Thymus (tissue), 11 donors: ENCODE results near the gene ABAT. TPM values are rescaled to one million over a fixed set of nuclear protein-coding genes. Genes with fewer than 3 reads are reported as not detected.

Experiments
- DNase-seq, 9 donors: peaks; one replicate each; pipeline ENCODE4 v3.0.0-alpha.2; 2013; ENCODE audit warnings: low spot score in 9 of 9, low read depth in 6 of 9, missing footprints in 1 of 9
- H3K27ac ChIP-seq, 2 donors: one replicate each; pipeline ENCODE4 v1.5.1; 2013; ENCODE audit warnings: control low read depth in 1 of 2, low read depth in 1 of 2, low read length in 1 of 2, mild to moderate bottlenecking in 1 of 2, moderate library complexity in 1 of 2
- H3K27me3 ChIP-seq, 2 donors: one replicate each; pipeline ENCODE4 v1.5.1; 2013; ENCODE audit warnings: low read length in 1 of 2; ENCODE audit not compliant: control insufficient read depth in 2 of 2, insufficient read depth in 1 of 2
- H3K36me3 ChIP-seq, 2 donors: one replicate each; pipeline ENCODE4 v1.5.1; 2013; ENCODE audit warnings: low read length in 1 of 2, mild to moderate bottlenecking in 1 of 2, moderate library complexity in 1 of 2; ENCODE audit not compliant: control insufficient read depth in 2 of 2, insufficient read depth in 2 of 2
- H3K4me1 ChIP-seq, 2 donors: one replicate each; pipeline ENCODE4 v1.5.1; 2013; ENCODE audit warnings: low read length in 2 of 2; ENCODE audit not compliant: control insufficient read depth in 2 of 2, insufficient read depth in 2 of 2
- H3K4me3 ChIP-seq, 2 donors: one replicate each; pipeline ENCODE4 v1.5.1; 2013; ENCODE audit warnings: low read length in 2 of 2, control low read depth in 1 of 2, mild to moderate bottlenecking in 1 of 2
- H3K9me3 ChIP-seq, 2 donors: one replicate each; pipeline ENCODE4 v1.5.1; 2013; ENCODE audit warnings: low read length in 1 of 2, mild to moderate bottlenecking in 1 of 2; ENCODE audit not compliant: control insufficient read depth in 2 of 2, insufficient read depth in 1 of 2
- WGBS: extraction: QIAGEN DNeasy Blood & Tissue Kit; methylation state at CpG from one replicate; pipeline ENCODE4 v1.1.7; 2013; 5-methylcytosine and 5-hydroxymethylcytosine counted together
- polyA plus RNA-seq: library from polyadenylated mRNA; stranded (reverse); fragments of 200-250 nt; gene quantifications from one replicate; pipeline ENCODE4 v1.2.3, GENCODE V29; 2013
- total RNA-seq: library from RNA; stranded (reverse); fragments of 120-200 nt; gene quantifications from one replicate; pipeline ENCODE4 v1.2.4, GENCODE V29; 2013
- donor health status: healthy.

ABAT gene
- total and polyA plus RNA-seq, 2 donors = 3.4 to 8.6 TPM

- peak in 6 of 9 donors; percentile 8 to 70 (median 22) for DNase-seq
- no peaks in the 10 kb centered on the region for H3K27me3 ChIP-seq
- H3K9me3 ChIP-seq = no peaks in the 10 kb centered on the region
- 24% methylated on average over 16 of the region's 16 CpGs for WGBS
- peaks cover 8 to 11% of the 10 kb centered on the region in 2 donors for H3K4me1 ChIP-seq
- peaks cover 7 to 22% of the 10 kb centered on the region in 2 donors for H3K36me3 ChIP-seq
- no peak overlapping the region for H3K4me3 ChIP-seq
- H3K27ac ChIP-seq = no peak overlapping the region
These were observed 158.3 kb downstream of the ABAT start for GRCh38 chr16:8832717-8833105.

Other genes with a start within 250 kb of the ABAT start
- gene TMEM114, start 84.1 kb upstream of the ABAT start, total RNA-seq = 0.14 TPM
- 0.34 TPM for gene TMEM114, start 84.1 kb upstream of the ABAT start, polyA plus RNA-seq
- 11.1 TPM for gene METTL22, start 52.9 kb upstream of the ABAT start, total RNA-seq
- 27.5 TPM for gene METTL22, start 52.9 kb upstream of the ABAT start, polyA plus RNA-seq
- gene TMEM186, start 123.0 kb downstream of the ABAT start, total RNA-seq = 6.3 TPM
- gene TMEM186, start 123.0 kb downstream of the ABAT start, polyA plus RNA-seq = 14.2 TPM
- 13.8 TPM for gene PMM2, start 123.2 kb downstream of the ABAT start, total RNA-seq
- gene PMM2, start 123.2 kb downstream of the ABAT start, polyA plus RNA-seq = 18.6 TPM
- gene CARHSP1, start 194.4 kb downstream of the ABAT start, total RNA-seq = 86.7 TPM
- 100 TPM for gene CARHSP1, start 194.4 kb downstream of the ABAT start, polyA plus RNA-seq
- gene LITAFD, start 207.7 kb downstream of the ABAT start, total RNA-seq = not detected
- gene LITAFD, start 207.7 kb downstream of the ABAT start, polyA plus RNA-seq = not detected